HG03469 (cell line): ENCODE measurements around the gene NDUFB5.

ENCODE experiments used
- ATAC-seq: cut with Tn5 transposase; IDR thresholded peaks from one replicate; pipeline ENCODE4 v1.9.1; 2021; ENCODE audit warnings: mild to moderate bottlenecking, moderate library complexity, moderate number of reproducible peaks; ENCODE audit not compliant: unreplicated experiment

Gene NDUFB5

DNA sequence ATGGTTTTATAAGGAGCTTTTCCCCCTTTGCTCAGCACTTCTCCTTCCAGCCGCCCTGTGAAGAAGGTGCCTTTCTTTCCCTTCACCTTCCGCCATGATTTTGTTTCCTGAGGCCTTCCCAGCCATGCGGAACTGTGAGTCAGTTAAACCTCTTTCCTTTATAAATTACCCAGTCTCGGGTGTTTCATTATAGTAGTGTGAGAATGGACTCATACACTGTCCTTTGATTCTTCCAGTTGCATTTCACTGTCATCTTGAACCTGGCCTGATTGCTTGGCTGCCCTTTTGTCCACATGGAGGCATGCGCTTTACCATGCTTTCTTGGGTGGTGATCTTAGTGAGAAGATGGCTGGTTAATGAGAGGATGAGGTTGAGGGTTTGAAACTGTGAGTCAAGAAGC, 71.5 kb downstream of the NDUFB5 start:
- no peak for ATAC-seq
